Stimulated activated CD4-positive, alpha-beta T cell treated with anti-CD3 and anti-CD28 coated beads, TNF-alpha, amount 100 ng/mL, for 4 hours (primary cell): ENCODE data around the gene ZNF831.

ENCODE experiments used
- DNase-seq, 3 experiments: peaks; one replicate each; pipeline ENCODE4 v3.0.0-alpha.2; 2020; ENCODE audit warnings: low read depth in 3 of 3

Gene ZNF831

DNA sequence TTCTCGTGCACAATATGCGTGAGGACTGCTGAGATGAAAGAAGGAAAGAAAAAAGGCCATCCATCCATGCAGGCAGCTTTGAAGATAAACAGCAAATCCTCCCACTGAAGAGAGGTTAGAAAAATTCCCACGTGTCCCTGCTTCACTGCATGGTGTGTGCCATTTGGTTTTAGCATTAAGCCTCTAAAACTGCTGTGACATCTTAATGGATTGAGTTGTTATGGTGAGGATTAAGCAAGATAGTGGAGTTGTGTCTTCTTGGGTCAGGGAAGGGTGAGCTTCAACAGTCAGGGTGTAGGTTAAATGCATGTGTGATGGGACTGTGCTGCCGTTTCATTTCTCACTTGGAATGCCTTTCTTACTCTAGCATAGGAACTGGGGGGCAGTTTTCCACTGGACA, 50.5 kb downstream of the ZNF831 start:
- DNase-seq = no peak

DNA sequence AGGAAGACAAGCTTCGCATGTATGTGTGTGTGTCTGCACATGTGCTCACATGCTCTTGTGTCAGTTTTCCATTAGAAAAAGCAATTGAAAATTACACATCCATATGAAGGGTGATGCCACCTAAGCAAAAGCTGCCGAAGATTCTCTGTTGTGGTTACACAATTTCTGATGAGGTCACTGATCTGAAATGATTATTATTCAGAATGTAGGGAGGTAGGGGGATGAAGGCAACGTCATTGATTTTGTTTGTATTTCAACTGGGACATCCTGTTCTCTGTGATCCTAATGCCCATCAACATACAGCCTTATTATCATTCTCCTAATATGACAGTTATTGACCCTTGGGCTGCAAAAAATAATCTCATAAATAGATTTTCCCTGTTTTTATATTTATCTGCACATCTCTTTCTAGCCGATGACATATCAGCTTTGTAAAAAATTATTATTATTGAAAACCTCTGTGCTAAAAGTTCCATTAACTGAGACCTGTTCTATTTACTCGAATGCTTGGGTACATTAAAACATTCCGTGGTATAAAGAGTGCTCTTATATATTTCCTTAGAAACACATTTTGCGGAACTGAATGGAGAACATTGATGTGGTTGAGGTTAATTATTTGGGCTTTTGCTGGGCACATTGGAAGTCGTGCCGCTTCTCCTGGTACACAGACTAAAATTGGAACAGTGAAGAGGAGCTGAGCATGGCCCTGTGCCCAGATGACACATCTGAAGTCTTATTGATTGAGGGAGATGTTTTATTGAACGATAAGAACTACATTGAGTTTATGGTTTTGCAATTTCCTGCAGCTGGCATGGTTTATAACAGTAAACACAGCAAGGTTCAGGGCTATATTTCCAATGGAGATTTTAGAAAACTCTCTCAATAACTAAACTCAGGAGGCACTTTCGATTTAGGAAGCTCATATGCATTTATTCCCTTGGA, 51.3 kb downstream of the ZNF831 start:
- DNase-seq = no peak

DNA sequence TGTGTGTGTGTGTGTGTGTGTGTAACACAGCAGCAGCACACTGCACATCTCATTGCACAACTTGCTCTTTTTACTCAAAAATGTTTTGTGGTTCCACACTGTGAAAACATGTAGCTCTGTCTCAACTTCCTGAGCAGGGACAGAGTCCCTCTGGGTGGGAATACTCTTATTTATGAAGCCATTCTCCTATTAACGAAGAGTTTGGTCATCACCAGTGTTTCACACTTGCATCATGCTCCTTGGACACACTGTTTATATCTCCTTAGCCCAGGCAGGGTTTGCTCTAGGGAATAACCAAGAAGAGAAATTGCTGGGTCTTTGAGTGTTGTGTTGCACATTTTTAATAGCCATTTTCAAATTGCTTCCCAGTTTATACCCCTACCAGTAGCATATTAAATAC, 53.6 kb downstream of the ZNF831 start:
- DNase-seq = no peak

DNA sequence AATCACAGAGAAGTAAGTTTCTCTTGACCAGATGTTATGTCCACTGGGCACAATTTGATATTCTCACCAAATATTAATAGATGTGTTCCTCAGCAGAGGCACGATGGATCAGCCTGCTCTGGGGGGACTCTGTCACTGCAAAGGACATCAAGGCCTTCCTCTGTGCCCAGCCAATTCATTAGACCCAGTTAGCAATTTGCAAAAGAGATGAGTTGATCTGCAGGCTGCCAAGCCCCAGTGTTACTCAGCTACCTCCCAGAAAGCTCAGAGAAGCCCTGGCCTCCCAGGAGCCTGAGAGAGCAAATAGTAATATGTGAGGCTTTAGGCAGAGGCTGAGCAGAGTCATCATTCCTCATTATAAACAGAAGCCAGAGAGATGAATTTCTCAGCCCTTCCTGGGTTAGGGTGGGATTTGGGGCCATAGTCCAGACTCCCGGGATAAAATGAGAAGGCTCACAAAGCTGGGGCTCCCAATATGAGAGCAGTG, 54.2 kb downstream of the ZNF831 start:
- no peak for DNase-seq

DNA sequence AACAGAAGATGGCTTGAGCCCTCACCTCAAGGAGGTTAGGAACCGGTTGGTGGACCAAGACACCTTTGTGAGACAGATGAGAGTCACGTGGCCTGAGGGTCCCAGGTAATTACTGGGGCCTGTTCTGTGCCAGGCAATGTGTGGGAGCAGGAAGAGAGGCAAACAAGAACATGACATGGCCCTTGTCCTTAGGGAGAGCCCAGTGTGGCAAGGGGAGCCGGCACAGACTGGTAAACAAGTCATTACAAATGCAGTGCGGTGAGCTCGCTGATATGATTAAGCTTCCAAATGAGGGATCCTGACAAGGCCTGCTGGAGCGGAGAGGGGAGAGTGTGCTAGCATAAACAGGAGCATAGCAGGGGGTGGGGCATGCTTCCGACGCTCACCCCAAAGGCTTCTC, 55.6 kb downstream of the ZNF831 start:
- DNase-seq = no peak

DNA sequence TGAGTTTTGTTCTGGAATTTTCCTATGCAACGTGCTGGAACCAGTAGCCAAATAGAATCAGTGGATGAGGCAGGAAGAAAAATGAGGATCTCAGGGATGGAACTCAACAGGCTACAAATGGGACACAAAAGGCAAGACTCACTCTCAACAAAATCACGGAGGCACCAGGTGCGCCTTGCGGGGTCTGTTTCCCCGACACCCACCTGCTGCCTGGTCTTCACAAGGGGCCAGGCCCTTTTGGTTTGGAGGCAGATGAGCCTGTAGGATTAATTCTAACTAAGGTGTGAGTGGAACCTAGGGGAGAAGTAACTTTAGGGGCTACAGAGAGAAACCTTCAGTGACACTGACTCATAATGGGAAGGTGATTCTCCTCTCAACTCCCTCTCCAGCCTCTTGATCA, 56.5 kb downstream of the ZNF831 start:
- no peak for DNase-seq

DNA sequence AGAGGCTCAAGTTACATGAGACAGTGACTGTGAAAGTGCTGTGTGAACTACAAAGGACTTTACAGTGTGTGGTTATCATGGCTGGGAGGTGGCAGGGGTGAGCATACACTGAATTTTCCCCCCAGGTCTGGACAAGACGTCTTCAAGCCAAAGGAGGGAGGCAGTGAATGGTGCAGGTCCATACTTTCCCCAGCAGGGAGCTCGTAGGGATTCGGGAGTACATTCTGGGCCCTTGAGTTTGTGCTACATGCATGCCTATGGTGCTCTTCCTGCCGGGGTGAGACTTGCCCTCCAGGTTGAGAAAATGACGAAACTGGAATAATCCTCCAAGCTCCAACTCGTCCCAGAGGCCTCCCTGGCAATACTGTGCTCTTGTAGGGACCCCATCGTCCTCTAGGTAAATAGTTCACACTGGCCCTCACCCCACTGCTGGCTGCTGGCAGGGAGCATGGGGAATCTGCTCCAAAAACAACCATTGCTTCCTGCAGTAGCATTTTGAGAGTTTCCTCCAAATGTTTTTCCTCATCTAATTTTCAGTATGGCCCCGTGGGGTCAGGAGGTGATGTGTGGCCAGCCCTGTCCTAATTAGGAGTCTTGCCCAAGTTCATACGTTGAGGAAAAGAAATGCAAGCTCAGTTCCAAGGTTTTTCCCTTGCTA, 57.6 kb downstream of the ZNF831 start:
- DNase-seq = no peak

DNA sequence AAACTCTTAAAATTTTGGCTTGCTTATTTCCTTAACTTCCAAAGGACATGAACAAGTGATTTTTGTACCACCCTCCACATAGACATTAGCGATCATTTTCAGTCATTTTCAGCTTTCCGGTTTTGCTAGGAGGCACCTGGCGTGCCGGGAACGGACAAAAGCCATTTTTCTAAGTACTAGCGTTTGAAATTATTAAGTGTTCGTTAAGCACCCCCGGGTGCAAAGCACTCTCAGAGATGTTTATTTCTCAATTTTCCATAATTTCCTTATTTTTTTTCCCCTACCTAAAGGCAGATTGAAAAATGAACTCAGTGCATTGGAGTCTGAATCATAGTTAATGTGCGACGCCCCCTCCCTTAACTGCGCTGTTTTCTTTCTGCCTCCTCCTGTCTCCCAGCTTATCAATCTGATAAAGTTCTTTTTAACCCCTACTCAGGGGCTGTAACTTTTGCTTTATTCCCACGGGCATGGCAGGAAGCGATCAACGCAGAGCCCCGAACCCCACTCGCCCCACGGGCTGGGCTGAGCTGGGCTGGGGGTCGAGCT, 58.2 kb downstream of the ZNF831 start:
- DNase-seq = no peak

DNA sequence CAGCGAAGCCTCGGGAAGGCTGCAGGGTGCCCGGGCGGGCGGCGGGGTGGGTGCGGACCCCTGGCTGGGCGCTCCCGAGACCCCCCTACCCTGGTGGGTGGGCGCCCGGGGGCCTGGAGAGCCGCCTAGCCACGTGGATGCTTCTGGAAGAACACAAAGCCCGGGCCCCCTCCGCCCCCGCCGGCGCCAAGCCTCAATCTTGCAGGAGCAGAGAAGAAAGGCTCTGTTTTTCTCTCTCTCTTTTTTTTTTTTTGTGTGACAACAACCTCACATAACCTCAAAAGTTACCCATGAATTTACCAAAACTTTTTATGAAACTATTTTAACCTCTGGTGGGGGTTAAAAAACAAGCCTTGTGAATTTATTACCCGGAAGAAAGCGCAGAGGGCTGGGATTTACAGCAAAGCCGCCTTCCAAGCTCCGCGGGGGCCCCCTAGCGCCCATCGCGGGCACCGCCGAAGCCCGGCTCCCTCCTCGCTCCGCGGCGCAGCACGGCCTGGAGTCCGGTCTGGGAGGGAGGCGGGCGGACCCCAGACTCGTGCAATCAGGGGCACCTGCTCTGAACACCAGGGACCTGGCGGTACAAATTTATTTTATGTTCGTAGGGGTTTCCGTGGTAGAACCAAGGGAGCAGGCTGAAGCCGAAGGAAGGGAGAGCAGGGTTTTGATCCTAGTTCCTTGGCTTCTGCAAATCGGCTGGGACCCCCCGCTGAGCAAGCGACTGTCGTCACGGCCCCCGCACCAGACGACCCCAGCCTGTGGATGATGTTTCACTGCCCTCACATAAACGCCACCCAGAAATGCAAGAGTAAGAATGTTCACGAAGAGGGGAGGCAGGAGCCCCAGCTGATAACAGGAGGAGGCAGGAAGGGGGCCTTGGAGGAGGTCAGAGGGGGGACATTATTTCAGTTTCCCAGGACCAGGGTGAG, 58.9 kb downstream of the ZNF831 start:
- DNase-seq = peak; percentile 64 to 84 (median 67)

DNA sequence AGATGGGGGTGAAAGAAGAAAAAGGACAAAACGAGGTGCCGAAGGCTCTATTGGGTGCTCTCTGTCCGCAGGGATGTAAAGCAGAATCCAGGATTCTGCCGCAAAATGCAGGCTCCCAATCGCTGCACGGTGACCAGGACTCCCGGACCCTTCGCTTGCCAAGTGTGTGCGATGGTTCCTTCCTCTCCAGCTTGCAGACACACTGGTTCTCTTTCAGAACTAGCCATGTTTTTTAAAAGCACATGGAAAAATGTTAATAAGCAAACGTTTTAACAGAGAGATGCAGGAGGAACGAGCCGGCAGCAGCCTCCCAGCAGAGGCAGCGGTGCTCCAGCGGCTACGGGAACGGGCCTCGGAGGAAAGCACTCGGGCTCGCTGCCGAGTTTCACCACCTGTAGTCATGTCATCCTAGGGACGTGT, 59.6 kb downstream of the ZNF831 start:
- DNase-seq = no peak

DNA sequence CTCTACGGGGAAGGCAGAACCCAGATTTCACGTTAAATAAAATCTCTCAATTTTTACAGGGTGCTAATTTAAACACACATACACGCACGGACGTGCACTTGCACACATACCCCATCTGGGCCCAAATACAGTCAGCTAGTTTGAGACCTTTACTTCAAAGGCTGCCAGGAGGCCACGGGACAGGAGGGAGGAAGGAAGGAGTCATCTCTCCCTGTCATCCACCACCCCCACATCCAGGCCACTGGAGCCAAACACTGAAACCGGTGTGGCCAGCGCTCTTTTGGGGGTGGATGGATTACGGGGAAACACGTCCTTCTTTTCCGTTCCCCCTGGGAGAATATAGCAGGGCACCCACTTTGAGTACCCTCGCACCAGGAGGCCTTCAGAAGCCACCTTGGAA, 60.1 kb downstream of the ZNF831 start:
- no peak for DNase-seq

DNA sequence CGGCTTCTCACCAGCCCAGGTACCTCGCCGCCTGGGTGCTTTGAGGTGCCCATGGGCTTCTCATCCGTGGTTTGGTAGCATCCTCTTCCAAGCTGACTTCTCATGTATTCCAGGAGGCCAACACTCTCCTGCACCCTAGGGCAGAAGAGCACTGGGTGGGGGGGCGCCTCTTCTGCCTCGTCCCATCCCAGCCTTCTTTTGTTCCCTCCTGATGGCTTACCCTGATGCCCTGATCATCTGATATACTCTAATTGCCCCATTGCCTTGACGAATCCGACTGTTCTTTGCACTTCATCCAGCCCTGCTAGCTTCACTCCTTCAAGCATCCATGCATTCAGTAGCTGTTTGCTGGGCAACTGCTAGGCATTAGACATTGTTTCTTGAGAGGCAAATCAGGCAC, 60.6 kb downstream of the ZNF831 start:
- no peak for DNase-seq

DNA sequence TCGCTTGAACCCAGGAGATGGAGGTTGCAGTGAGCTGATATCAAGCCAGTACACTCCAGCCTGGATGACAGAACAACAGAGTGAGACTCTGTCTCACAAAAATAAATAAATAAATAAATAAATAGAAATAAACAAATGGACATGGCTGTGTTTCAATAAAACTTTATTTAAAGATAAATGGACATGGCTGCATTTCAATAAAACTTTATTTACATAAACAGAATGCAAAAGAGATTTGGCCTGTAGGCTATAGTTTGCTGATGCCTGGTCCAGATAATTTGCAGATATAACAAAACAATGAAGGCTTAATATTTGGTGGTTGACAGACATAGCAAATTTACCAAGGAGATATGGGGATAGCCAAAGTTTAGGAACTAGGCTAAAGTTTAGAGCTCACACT, 66.8 kb downstream of the ZNF831 start:
- no peak for DNase-seq

DNA sequence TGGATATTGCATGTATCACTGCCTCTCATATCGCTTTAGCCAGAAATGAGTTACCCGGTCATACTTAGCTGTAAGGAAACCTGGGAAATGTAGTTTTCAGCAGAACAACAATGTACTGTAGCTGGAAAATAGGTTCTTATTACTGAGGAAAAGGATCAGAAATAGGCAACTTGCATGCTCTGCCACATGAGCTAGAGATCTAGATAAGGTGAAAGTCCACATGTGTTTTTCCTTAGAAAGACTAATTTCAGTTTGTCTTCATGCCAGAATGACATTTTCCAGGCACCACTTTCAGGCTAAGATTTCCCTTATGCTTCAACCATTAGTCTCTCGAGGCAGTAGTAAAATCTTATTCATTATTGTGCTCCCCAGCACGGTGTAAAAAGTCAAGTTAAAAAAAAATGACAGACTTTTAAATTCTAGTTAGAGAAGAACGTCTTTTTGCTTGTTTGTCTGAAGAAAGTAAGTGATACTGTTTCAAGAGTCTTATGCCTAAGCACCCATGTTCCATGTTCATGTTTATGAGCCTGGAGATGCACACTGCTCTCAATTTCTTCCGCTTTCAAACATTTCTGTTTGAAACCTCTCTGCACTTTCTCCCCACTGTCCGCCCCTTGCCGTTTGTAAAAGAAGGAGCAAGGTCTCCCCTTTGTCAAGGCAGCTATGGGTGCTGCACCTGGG, 67.6 kb downstream of the ZNF831 start:
- DNase-seq = no peak

DNA sequence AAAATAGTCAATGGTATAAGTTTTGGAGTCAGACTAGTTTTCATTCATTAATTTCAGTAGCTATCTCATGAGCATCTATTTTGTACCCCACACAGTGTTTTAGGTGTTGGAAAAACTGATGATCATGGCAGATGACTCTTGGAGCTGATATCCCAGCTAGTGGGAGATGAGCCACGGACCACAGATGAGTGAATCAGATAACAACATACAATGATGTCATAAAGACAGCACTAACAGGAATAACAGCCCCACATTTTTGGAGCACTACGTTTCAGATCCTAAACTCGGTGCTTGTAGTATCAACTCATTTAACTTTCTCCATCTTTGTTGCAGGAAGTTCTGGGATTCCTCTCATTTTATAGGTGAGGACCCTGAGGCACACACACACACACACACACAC, 69.0 kb downstream of the ZNF831 start:
- no peak for DNase-seq

DNA sequence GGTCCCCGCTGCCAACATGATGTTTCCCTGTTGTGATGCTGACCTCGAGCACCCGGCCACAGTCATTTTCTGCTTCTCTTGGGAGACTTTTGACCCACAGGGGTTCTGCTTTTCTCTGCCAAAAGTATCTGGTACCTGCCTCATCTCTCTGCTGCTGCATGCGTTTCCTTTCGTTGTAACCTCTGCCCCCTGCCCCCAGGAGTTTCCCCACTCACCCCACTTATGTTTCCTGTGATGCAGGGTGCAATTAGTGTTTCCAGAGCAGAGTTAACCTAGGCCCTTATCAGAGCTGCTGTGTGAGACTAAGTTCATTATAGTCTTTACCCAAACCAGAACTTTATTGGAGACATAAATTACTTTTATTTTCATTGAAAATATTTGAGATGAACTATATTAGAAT, 71.6 kb downstream of the ZNF831 start:
- no peak for DNase-seq

DNA sequence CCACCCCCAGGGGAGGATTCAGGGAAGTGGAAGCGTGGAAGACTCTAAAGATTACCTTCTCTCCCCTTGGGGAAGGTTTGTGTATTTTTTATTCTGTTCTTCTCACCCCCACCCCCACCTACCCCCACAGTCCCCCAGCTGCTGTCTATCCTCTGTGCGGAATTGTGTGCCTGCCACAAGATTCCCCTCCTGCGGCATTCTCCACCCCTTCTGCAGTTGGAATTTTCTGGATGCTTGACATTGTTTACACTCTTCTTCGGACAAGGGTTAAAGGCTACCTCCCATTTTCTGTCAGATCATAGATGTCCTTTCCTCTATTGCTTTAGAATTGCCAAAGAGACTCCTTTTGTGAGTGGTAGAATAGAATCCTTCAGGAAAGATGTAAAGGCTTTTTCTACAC, 76.4 kb downstream of the ZNF831 start:
- DNase-seq = no peak

DNA sequence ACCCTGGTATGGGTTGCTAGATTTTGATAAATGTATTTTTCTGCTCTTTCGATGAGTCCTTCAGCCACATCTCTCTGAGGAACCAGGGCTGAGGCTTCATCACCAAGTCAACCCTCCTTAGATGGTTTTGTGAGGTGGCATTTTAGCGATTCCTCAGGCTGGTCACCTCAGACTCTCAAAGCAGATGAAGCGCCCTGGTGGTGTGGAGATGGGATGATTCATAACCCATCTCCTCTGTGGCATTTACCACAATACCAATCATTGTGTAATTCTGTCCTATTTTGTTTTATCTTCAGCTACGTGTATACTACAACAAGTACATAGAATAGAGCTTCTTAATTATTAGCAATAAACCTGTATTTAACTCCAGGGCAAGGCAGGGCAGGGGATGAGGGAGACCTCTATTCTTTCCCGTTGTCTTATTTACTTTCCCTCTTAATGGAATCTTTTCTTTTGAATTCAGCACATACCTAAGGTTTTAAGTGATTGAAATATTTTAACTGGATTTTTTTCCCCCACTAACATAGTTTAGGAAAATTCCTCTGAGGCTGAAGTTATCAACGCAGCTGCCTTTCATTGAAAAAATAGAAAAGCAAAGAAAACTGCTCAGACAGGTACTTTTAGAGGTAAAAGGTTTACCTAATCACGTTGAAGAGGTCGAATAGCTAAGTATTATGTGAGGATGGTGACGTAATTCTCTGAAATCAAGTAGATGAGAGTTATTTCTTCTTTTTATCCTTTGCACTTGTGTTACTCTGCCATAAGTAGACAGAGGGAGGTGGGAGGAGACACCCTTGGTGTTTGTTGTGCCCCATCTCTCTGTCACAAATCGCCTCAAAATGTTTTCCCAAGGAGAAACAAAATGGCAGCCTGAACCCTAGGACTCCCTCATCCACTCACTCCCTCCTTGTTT, 79.3 kb downstream of the ZNF831 start:
- no peak for DNase-seq

DNA sequence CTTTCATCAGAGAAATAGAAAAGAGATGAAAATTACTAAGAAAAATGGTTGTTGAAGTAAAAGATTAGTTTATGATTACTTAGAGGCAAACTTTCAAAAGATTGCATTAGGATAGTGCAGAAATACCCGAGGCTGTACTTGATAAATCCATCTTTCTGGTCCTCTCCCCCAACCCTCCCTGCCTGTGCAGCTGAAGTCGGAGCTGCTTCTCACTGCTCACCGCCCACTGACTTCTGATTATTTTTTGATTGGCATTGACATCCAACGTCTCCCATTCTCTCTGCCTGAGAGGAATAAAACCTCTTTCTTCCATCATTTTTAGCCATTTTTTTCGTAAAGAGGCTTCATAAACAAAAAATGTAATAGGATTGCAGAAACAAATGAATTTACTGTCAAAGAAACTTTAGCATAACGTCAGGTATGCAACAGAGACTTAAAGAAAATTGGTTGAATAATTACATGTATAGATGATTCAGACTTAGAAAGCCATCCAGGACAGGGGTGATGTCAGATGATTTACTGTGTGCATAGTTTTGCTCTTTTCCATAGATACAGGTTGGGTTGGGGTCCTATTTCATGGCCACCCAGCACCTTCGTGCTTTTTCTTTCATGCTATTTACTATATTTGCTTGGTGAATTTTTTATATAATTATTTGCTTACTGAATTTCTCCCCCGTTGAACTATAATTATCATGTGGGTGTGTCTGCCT, 83.2 kb downstream of the ZNF831 start:
- DNase-seq = no peak
